ENCODE data around the gene MEGF6. TPM values are rescaled to one million over a fixed set of nuclear protein-coding genes. Genes with fewer than 3 reads are reported as not detected.
A peak's percentile ranks its signal among the peaks of the same experiment; 100 is the strongest.

Gene MEGF6
- total RNA-seq, 2 donors from 2014 or later = 273 to 304 TPM

DNA sequence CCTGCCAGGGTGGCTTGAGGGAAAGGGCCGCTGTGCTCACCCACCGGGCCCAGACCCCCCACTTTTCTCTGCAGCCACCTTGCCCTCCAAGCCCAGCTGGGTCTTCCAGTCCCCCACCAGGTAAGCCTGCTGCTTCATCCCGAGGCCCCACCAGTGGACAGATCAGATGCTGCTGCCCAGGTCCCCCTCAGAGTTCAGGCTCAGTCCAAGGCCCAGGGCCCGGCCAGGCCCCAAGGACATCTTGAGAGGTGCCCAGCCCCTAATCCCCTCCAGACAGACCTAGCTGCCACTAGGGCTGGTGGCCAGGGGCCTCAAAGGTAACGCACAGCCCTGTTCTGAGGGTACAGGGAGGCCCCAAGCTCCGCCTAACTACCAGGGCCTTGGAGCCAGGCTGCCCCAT lies 58.6 kb downstream of the MEGF6 start:
- Histone ChIP-seq H3K4me1 (ENCODE audit: control insufficient read depth in 1 of 2, low read depth in 2 of 2) (peaks cover 34 to 72% of the 10 kb centered on the region in 2 donors), H3K27ac (no peak overlapping the region), H3K27me3 (replicated peaks; ENCODE audit: insufficient read depth) (no peaks in the 10 kb centered on the region), H3K4me3 (no peak overlapping the region), H3K36me3 (no peaks in the 10 kb centered on the region), H3K9me3 (no peaks in the 10 kb centered on the region)
- DNase-seq (ENCODE audit: low spot score) (no peak), ATAC-seq (ENCODE audit: insufficient number of reproducible peaks, low FRiP score, low read depth) (no peak)
- TF ChIP-seq, protein P1, sequence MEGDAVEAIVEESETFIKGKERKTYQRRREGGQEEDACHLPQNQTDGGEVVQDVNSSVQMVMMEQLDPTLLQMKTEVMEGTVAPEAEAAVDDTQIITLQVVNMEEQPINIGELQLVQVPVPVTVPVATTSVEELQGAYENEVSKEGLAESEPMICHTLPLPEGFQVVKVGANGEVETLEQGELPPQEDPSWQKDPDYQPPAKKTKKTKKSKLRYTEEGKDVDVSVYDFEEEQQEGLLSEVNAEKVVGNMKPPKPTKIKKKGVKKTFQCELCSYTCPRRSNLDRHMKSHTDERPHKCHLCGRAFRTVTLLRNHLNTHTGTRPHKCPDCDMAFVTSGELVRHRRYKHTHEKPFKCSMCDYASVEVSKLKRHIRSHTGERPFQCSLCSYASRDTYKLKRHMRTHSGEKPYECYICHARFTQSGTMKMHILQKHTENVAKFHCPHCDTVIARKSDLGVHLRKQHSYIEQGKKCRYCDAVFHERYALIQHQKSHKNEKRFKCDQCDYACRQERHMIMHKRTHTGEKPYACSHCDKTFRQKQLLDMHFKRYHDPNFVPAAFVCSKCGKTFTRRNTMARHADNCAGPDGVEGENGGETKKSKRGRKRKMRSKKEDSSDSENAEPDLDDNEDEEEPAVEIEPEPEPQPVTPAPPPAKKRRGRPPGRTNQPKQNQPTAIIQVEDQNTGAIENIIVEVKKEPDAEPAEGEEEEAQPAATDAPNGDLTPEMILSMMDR (IDR thresholded peaks at IDR 0.05) = no peak

DNA sequence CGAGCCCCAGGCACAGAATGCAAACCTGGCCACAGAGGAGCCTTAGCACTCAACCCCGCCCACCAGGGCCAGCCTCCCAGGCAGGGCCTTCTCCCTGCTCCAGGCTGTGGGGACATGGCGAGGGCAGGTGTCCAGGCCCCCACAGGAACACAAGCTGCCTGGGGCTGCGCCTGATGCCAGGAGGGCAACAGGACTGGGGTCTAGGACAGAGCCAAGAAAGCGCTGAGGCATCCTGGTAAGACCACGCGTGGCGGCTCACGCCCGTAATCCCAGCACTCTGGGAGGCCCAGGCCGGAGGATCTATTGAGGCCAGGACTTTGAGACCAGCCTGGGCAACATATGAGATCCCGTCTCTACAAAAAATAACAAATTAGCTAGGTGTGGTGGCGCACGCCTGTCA lies 59.1 kb downstream of the MEGF6 start:
- Histone ChIP-seq H3K4me1 (ENCODE audit: control insufficient read depth in 1 of 2, low read depth in 2 of 2) (peaks cover 37 to 72% of the 10 kb centered on the region in 2 donors), H3K9me3 (no peaks in the 10 kb centered on the region), H3K4me3 (no peak overlapping the region), H3K27me3 (replicated peaks; ENCODE audit: insufficient read depth) (no peaks in the 10 kb centered on the region), H3K36me3 (no peaks in the 10 kb centered on the region), H3K27ac (no peak overlapping the region)
- no peak for ATAC-seq (ENCODE audit: insufficient number of reproducible peaks, low FRiP score, low read depth)
- DNase-seq (ENCODE audit: low spot score) = no peak
- TF ChIP-seq, protein P1 (IDR thresholded peaks at IDR 0.05) = no peak

DNA sequence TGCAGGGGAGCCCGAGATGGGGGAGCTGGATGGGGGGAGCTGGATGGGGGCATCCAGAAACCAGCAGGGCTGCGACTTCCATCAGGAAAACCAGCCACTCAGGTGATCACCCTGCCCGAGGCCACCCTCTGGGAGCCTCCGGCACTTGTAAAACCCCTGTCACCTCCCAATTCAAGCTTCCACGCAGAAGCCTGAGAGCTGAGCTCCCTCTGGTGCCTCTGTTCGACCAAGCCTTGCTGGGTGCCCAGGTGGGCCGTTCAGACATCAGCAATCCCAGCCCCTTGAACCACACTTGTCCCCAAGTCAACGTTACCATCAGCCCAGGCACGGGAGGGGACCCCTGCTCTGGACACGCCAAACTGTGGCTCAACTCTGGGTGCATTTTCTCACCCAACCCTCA lies 59.6 kb downstream of the MEGF6 start:
- Histone ChIP-seq H3K36me3 (no peaks in the 10 kb centered on the region), H3K9me3 (no peaks in the 10 kb centered on the region), H3K4me3 (no peak overlapping the region), H3K27ac (no peak overlapping the region), H3K27me3 (replicated peaks; ENCODE audit: insufficient read depth) (no peaks in the 10 kb centered on the region), H3K4me1 (ENCODE audit: control insufficient read depth in 1 of 2, low read depth in 2 of 2) (peaks cover 37 to 72% of the 10 kb centered on the region in 2 donors)
- ATAC-seq (ENCODE audit: insufficient number of reproducible peaks, low FRiP score, low read depth) (peak; percentile 16), DNase-seq (ENCODE audit: low spot score) (no peak)
- TF ChIP-seq, protein P1 (IDR thresholded peaks at IDR 0.05) = no peak

DNA sequence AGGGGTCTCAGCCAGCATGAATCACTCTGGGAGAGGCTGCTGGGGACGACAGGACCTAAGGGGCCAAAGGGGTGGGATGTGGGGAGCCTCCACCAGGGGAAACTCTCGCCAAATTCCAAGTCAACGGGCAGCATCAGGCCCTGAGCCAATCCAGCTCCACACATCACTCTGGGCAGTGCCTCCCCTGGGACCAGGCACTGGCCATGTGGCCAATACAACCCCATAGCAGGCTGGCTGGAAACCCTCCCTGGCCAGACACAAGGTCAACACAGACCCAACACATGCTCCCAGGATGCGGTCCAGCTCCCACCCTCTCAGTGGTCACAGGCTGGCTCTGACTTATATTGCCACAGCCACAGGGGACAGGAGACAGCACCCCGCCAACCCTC lies 60.0 kb downstream of the MEGF6 start:
- H3K27me3 ChIP-seq (replicated peaks; ENCODE audit: insufficient read depth) = no peaks in the 10 kb centered on the region
- no peaks in the 10 kb centered on the region for H3K36me3 ChIP-seq
- no peak overlapping the region for H3K4me3 ChIP-seq
- no peak overlapping the region for H3K27ac ChIP-seq
- H3K9me3 ChIP-seq = no peaks in the 10 kb centered on the region
- H3K4me1 ChIP-seq (ENCODE audit: control insufficient read depth in 1 of 2, low read depth in 2 of 2) = peaks cover 33 to 70% of the 10 kb centered on the region in 2 donors
- peak; percentile 29 for ATAC-seq (ENCODE audit: insufficient number of reproducible peaks, low FRiP score, low read depth)
- TF ChIP-seq, protein P1 (IDR thresholded peaks at IDR 0.05) = no peak
- DNase-seq (ENCODE audit: low spot score) = peak; percentile 81

DNA sequence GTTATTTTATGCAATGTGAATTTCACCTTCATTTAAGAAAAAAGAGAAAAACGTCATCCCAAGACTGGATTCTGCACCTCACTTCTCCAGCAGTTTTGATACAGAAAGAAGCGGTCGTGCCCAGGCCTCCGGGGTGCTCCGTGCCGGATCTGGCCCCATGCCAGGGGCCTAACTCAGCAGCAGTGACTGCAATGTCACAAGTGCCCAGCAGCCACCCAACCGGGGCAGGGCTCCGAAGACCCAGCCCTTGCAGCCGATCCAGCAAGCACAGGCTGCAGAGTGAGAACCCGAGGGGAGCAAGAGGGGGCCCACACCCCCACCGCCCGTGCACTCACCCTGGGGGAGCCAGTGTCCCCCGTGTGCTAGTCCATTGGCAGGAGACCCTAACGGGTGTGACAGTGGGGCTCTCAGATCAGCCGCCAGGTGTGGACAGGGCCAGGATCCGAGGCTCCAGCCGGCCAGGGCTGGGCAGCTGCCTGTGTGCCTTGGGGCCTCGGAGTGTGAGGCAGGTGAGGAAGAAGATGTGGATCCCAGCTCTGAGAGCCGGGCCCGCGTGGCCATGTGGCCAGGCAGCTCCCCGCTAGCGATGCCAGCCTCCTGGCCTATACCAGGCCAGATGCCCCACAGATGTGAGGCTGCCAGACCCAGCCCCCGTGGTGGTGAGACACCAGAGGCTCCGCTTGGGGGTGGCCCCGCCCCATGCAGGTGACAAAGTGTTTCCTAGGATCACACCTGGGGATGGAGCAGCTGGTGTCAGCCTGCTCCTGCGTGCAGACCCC lies 60.6 kb downstream of the MEGF6 start:
- DNase-seq (ENCODE audit: low spot score) (no peak), ATAC-seq (ENCODE audit: insufficient number of reproducible peaks, low FRiP score, low read depth) (no peak)
- Histone ChIP-seq H3K27me3 (replicated peaks; ENCODE audit: insufficient read depth) (no peaks in the 10 kb centered on the region), H3K4me1 (ENCODE audit: control insufficient read depth in 1 of 2, low read depth in 2 of 2) (peaks cover 32 to 70% of the 10 kb centered on the region in 2 donors), H3K36me3 (no peaks in the 10 kb centered on the region), H3K9me3 (no peaks in the 10 kb centered on the region), H3K4me3 (no peak overlapping the region), H3K27ac (no peak overlapping the region)
- TF ChIP-seq, protein P1 (IDR thresholded peaks at IDR 0.05) = no peak

Data from thoracic aorta (tissue), 2 donors.